HG03342 (cell line): Measurements from ENCODE around the gene IL24.

Experiments
- ATAC-seq: cut with Tn5 transposase; IDR thresholded peaks from one replicate; pipeline ENCODE4 v1.9.1; 2021; ENCODE audit warnings: mild to moderate bottlenecking, moderate library complexity; ENCODE audit not compliant: unreplicated experiment

The IL24 gene

DNA sequence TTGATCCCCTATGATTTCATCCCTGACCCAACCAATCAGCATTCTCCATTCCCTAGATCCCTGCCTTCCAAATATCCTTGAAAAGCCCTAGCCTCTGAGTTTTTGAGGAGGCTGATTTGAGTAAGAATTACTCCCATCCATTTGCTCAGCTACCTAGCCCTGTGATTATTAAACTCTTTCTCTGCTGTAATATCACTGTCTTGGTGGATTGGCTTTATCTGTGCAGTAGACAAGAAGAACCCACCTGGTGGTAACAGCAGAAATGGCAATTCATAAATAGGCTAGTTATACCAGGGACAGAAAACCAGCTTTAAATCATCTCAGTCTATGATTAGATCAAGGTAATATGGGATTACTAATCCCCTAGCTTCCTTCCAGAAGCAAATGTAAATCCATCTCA is 18.8 kb upstream of the IL24 start:
- no peak for ATAC-seq

- ATAC-seq = no peak
Measured at GRCh38 chr1:206880314-206880713, 16.9 kb upstream of the IL24 start.

GRCh38 chr1:206882555-206882954 is 14.7 kb upstream of the IL24 start:
- ATAC-seq = no peak

DNA sequence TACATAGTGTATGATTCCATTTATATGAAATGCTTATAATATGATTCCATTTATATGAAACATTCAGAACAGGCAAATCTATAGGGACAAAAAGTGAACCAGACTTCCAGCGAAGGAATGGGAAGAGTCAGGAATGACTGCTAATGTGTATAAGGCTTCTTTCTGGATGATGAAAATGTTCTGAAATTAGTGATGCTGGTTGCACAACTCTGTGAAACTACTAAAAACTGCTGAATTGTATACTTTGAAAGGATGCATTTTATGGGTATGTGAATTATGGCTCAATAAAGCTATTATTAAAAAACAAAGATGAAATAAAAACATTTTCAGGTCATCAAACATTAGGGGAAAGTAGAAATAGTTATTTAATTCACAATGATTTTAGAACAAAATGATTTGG is 14.1 kb upstream of the IL24 start:
- ATAC-seq = no peak

DNA sequence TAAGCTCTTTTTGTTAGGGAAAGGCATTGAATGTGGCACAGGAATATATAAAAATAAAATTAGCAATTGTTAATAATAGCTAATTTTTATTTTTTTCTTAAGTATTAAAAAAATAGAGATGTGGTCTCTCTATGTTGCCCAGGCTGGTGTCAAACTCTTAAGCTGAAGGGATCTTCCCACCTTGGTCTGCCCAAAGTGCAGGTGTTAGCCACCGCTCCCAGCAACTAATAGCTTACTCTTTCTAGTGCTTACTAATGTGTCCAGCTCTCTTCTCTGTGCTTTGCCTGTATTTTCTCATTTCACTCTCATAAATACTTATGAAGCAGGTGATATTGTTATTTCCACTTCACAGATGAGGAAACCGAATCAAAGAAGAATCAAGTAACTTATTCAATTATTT is 13.4 kb upstream of the IL24 start:
- ATAC-seq = no peak

DNA sequence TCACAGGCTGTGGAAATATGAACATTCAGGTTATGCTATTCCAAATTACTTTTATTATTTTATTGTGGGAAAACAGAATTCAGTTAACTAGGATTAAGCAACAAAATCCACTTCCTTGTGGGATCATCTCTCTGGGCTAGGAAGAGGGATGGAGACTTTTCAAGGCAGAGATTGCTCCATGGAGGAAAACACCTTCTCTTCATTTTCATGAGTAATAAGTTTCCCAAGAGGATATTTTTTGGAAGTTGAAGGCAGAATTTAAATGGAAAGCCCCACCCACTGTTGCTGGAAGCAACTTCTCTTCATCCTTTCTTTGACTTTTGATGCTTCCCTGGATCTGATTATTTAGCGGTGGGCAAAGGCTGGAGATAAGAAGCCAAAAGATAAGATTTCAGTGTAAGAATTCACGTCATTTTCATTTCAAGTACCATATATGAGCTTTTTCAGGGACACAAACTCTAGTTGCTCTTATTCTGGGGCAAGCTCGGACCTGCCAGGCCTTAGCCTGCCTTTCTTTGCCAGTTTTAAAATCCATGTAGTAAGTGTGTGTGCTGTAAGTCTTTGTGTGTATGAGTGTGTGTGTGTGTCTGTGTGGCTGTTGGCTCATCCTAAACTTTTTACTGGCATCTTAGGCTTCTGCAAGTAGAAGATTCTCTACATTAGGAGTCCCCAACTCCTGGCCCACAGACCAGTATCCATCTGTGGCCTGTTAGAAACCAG is 11.7 kb upstream of the IL24 start:
- no peak for ATAC-seq

GRCh38 chr1:206886831-206887230 is 10.4 kb upstream of the IL24 start:
- no peak for ATAC-seq

- ATAC-seq = no peak
Measured at GRCh38 chr1:206887701-206888100, 9.5 kb upstream of the IL24 start.

GRCh38 chr1:206890125-206891060 is 6.8 kb upstream of the IL24 start:
- ATAC-seq = no peak

DNA sequence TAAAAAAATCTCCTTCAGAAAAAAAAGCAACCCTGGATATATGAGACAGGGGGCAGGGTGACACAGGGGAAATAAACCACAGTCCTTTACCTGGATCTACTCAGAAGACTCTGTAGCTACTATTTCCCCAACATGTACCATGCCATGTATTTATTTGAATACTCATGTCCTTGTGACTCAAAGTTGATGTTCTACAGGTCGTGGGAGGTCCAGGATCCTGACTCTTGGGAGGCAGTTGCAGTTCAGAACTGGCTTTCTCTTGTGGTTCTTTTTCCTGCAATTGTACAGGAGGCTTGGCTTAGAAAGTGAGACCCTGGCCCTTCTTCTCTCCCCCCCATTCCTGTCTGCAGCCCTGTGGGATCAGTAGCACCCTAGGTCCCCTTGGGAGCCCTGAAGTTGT is 5.8 kb upstream of the IL24 start:
- no peak for ATAC-seq

DNA sequence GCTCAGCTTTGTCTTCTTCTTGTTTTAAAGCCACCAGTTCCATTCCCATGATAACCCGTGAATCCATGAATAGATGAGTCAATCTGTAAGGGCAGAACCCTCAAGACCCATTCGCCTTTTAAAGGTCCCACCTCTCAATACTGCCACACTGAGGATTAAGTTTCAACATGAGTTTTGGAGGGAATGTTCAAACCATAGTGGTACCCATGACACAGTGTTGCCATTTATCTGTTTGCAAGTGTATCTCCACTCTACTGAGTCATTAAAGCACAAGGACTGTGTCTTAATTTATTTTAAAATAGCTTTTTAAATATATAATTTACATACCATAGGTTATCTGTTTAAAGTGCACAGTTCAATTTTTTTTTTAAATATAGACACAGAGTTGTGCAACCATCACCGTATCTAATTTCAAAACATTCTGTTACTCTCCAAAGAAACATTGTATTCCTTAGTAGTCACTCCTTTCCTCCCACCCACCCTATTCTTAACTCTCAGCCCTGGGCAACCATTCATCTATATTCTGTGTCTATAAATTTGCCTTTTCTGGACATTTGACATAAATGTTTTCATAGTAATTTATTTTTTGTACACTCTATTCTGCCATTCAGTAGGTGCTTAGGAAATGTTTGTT is 4.8 kb upstream of the IL24 start:
- ATAC-seq = no peak

DNA sequence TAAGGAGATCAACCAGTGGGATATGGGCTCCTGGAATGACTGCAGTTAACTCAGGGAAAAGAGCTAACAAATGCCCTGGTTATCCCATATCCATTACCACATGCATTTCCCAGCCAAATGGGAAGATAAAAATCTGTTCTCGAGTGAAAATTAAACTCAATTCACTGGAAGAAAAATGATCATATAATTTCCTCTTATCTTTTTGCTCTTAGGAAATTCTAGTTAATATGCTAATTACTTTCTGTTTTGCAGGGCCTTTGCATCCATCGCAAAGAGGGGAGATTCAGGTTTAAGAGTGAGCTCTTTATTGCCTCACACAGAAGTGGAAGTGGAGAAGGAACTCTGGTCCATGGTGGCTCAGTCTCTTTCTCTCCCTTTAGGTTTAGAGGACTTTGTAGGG is 3.9 kb upstream of the IL24 start:
- ATAC-seq = no peak

DNA sequence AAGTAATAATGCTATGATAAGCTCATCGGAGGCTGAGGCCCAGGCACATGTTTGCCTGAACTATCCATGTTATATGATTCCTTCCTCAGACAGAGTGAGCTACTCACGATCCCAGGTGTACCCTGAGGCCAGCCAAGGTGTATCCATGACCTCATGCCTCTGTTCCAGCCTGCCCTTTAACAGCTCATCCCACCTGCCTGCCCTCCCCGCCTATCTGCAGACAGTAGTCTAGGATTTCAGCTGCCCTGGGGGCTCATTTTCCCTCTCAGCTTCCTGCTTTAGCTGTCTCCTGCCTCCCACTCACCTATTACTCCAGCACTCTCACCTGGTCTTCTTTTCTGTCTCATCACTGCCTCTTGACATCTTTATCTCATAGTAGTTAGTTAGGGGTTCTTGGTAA is 1.9 kb upstream of the IL24 start:
- ATAC-seq = no peak

DNA sequence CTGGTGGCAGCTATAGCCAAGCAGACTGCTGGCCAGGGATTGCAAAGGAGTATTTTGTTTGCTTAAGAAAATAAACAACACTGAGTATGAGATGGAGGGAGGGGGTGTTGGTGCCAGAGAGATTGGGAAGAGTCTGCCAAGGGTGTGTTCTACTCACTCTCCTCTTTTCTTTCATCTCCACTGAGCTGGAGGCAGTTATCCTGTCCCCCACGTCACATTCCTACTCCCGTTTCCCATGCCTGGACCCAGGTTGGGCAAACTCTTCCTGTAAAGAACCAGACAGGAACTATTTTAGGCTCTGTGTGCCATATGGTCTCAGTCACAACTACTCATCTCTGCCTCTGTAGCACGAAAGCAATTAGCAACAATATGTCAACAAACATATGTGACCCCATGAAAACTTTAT is 1.4 kb upstream of the IL24 start:
- no peak for ATAC-seq

DNA sequence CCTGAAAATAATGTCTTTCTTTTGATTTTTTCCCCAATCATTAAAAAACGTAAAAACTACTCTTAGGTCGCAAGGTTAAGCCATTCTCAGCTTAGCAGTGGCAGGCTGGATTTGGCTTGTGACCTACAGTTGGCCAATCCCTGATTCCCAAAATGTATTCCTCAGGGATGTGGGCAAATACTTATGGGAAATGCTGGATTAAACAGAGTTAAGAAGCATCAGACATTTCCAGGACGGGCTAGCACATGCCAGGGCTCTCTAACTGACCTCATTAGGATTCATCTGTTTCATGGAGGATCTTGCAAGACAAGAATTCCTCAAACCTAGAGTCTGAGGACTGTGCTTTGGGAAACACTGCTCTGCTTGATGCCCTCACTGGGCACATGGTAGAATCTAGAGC is 982 bp upstream of the IL24 start:
- no peak for ATAC-seq

DNA sequence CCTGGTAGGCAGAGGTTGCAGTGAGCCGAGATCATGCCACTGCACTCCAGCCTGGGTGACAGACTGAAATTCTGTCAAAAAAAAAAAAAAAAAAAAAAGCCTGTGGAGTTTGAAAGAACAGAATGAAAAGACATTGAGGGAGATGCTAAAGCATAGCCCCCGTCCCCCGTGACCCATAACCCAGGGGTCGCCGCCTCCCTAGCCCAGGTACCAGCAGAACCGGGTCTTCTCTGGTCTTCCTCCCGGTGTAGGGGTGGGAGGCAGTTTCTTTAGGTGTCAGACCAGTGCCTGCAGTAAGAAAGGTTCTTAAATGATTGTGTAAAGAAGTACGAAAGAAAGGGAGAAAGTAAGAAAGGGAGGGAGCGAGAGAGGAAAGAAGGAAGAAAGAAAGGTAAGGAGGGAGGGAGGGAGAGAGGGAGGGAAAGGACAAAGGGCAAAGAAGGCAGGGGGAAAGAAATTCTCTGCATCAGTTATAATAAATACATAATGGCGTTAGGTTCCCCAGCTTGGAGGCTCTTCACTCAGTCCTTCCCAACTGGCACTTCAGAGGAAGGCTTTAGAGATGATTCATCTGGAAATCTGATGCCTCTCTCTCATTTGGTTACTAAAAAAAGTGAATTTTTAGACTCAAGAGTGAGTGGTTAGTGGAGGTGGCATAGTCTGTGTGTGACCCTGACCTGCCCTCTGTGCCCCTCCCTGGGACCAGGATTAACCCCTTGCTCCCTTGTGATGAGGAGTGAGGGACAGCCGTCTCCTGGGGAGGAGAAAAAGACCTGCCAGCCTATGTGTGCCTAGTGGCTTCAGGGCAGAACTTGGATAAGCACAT is 1.1 kb downstream of the IL24 start:
- no peak for ATAC-seq

DNA sequence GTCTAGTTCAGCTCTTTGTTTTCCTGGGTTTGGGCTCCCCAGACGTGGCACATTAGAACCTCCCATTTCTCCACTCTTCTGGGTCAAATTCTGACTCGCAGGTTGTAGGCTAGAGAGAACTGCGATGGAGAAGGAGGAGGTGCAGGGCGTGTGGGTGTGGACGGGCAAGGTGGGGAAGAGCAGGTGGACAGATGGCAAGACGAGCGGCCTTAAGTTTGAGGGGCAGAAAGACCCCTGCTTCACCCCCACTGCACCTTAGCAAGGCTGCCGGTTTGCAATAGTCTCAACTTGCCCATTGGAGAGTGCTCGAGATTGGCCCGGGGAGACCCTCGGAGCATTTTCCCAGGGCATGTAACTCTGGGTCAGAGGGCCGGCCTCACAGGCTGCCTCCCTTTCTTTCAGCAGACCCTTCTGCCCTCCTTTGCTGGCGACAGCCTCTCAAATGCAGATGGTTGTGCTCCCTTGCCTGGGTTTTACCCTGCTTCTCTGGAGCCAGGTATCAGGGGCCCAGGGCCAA is 1.7 kb downstream of the IL24 start:
- no peak for ATAC-seq

DNA sequence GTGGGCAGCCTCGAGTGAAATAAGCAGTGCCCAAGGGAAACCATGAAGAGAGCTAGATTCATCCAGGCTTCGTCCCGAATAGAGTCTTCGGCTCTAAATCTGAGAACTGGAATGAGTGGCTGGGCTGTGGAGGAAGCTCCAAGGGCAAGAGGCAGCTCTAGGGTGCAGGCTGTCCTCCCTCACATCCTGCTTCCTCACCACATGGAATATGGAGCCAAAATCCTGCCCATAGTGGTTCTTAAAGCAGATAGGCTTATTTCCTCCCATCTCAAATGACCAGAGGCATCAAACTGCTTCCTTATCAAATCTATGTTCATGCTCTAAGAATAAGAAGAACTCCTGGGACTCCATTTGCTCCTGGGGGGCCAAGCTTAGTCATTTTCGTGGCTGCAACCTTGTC is 2.5 kb downstream of the IL24 start:
- ATAC-seq = no peak

- no peak for ATAC-seq
Measured at GRCh38 chr1:206900149-206900548, 2.9 kb downstream of the IL24 start.

GRCh38 chr1:206901944-206902343 is 4.7 kb downstream of the IL24 start:
- no peak for ATAC-seq

GRCh38 chr1:206902702-206903101 is 5.5 kb downstream of the IL24 start:
- no peak for ATAC-seq
